Activated gamma-delta T cell (primary cell): Measurements from ENCODE around the gene ERN1.

Experiments
- DNase-seq: peaks from one replicate; lab custom pipeline; 2025; lab: John Stamatoyannopoulos, UW

Gene ERN1

DNA sequence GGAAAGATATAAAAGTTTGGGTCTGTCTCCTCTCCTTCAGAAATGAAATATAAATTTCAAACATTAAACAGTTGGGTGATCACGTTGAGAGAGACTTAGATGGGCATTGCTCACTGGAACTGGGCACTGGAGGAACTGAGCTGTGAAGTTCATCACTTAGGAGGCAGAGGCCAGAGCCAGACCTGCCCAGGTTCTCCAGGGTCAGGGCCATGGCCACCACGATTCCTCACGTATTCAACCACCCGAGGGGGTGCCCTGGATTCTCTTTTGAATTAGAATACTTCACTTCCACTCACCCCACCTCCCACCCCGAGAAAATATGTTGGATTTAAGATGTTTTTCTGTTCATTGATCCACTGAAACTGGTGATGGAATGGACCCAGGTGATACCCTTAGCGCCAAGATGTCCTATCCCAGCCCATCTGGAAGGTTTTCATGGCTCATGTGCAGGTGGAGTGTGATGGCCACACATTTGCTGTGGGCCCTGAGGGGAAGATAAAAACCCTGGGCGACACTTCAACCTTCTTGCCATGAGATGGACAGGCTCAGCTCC, 125.7 kb downstream of the ERN1 start:
- DNase-seq, result no peak

DNA sequence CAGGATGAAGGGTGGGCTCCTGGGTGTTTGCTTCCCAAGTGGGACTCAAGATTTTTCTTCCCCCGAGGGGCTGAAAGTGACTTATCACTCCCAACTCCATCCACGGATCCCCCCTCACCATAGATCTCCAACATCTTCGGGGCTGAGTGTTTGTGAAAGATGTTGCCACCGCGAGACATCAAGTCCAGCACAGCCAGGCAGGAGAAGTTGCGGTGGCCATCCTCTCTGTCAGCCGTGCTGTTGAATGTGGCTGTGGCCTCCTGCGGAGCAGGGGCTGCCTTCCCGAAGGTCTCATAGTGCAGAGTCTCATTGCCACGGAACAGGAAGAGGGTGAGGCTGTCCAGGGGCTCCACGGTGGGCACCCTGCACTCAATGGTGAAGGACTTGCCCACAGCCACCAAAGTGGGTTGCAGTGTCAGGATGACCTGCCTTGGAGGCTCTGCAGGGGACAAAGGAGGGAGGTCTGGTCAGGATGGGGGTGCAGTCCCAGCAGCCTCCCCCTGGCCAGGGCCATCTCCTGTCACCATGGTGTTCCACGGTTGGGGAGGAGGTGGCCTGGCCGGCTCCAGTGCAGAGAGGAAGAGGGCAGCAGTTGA, 126.3 kb downstream of the ERN1 start:
- no peak for DNase-seq

DNA sequence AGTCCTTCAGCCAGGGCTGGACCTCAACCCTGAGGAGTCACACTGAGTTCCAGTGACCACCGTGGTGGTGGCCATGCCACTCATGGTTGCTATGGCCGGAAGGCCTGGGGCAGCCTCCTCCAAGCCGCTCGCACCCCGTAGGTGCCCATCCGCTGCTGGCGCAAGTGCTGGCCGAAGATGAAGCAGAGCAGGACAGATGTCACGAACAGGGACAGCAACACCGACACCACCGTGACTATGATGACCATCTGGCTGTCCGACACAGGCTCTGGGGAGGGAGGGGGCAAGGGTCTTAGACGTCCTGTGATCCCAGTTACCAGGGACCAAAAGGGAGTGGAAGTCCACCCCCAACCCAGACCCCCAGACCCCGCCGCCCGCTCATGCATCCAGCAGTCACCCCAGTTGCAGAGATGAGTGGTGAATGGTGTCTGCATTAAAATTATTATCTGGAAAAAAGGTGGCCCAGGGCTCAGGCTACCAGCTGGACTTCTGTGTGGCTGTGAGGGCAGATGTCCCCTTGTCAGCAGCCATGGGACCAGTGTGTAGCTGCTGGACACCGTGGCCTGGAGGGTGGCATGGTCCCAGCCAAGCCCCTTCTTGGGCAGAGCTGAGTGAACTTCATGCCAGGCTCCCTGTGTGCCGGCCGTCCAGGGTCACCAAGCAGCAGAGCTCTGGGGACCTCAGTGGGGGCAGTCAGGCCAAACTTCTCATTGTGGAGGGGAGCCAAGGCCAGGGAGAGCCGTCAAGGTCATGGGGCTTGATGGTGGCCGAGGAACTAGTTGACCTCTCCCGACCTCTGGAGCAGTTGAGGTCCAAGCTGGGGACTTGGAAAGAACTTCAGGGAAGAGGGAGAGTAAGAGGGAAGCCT, 127.1 kb downstream of the ERN1 start:
- DNase-seq, result no peak

DNA sequence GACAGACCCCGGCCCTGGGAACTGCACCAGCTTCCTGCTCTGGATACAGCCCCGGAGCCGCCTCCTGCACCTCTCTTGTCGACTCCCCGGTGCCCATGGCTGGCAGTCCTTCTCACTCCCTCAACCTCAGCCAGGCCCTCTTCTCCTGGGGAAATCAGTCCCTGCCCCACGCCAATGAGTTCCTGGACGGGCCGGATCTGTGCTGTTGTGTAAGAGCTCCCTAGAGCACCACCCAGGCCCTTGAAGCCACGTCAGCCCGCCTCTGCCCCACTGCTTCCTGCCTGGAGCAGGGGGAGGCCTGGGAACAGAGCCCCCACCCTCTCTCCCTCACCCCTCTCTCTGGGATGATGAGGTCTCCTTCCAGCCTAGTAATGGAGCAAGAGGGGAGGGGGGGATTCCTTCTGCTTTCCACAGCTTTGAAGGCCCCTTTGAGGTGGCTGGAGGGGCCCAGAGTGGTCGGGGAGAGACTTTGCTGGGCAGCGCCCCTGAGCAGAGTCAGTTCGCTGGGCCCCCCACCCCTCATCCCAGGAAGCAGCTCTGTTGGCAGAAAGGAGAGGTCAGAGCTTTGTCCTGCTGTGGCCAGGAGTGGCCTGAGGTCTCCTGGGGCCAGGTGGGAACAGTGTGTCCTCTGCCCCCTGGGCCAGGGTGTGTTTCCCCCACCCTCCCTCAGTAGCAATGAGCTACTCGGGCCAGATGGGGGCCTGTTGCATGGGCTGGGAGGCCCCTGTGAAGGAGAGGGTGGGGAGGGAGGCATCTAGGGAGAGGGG, 128.0 kb downstream of the ERN1 start:
- DNase-seq, result no peak

DNA sequence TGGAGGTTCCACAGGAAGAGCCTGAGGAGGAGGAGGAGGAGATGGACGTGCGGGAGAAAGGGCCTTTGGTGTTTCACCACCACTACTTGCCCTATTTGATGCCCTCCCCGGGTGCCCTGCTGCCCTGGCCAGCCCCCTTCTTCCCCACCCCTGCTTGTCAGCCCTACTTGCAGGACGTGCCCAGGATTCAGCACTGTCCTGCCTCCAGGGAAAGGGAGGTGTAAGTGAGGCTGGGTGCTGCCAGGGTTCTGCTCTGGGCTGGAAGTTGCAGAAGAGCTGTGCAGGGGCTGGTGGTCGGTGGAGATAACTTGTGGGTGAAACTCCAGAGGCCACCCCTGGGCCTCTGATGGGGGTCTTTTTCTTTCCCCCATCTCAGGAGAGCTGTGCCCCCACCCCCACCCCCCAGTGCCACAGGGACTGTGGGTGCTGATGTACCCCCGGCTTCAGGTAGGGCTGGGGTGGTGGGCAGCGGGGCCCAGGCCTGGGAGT, 128.8 kb downstream of the ERN1 start:
- DNase-seq, result no peak

DNA sequence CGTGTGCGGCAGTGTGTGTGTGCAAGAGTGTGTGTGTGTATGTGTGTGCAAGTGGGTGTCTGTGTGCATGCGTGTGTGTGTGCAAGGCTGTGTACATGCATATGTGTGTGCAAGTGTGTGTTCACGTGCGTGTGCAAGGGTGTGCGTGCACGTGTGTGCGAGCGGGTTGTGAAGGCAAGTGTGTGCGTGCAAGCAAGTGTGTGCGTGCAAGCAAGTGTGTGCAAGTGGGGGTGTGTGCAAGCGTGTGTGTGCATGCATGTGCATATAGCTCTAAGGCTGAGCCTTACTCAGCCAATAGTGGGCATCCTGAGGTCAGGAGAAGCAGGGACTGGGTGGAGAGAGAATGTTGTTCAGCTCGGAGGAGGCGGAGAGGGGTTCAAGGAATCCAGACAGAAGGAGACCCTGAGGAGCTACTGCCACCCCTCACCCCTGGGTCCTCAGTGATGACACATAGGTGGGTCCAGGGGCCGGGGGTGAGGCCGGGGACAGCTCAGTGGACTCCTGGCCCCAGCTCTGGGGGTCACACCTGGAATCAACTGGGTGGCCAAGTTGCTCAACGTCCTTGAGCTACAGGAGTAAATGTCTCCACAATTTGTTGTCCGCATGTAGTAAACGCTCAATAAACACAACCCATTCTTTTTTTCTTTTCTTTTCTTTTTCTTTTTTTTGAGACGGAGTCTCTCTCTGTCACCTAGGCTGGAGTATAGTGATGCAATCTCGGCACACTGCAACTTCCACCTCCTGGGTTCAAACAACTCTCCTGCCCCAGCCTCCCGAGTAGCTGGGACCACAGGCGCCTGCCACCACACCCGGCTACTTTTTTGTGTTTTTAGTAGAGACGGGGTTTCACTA, 130.0 kb downstream of the ERN1 start:
- DNase-seq, result no peak

DNA sequence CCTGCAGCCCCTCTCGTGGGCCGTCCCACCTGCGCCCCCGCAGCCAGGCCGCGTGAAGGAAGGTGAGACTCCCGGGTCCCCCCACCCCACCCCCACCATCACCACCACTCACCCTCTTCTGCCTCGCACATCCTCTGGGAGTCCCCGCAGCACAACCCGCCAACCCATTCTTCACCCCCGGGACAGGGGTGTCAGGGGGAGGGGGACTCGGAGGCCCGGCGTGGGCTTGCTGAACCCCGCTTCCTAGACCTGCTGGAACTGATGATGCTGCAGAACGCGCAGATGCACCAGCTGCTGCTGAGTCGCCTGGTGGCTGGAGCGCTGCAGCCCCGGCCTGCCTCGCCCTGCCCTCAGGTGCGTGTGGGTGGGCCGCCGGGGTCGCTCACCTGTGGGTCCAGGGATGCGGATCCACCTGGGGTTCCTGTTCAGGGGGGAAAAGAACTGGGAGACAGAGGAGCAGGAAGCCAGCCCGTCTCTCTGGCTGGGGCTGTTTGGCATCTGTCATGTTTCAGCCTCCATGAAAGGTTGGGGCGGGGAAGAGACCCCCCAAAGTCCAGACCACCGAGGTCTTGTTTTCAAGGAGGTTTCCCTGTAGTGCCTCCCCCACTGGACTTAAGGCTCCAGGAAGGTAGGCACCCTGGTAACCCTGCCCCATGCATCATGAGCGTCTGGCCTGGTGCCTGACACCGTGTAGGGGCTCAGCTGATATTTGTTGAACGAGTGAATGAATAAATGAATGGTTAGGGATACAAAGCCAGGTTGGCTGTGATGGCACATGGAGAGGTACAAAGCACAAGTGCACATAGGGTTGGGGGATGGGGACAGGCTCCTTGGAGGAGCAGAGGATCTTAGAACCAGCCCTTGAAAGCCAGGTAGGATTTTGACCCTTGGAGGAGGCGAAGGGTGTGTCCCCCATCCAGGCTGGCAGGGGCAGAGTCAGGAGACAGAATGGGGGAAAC, 130.9 kb downstream of the ERN1 start:
- DNase-seq, result peak; percentile 30

DNA sequence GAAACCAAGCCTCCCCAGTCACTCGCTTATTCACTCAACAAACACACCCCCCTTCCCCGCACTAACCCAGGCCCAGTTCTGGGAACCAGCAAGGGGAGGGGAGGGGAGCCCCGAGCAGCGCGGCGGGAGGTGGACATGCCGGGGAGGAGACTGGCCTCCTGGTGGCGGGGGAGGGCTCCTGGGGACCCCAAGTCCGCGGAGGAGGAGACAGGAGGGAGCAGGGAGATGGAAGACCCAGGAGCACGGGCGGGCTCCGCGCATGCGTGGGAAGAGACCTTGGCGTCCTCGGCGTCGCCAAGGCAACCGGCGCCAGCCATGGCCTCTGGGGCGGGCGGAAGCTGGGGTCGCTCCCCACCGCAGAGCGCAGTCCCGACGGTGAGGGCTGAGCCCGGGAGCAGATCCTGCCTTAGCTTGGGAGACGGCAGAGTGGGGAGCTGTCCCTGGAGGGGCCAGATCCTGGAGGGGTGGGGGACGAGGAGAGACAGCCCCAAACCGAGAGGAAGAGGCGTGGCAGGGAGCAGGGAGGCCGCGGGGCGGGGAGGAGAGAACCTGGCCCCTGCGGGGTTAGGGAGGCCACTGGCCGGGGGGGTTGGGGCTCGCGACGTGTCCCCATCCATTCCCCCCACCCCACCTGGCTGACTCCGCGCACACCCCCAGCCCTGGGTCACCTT, 131.8 kb downstream of the ERN1 start, which contains the start of gene PRR29:
Gene PRR29 (plus strand): TSS at position 302 of the 671 bp plus-strand sequence. CDS start 14 bp downstream, at position 316.
- DNase-seq, result peak; percentile 64

DNA sequence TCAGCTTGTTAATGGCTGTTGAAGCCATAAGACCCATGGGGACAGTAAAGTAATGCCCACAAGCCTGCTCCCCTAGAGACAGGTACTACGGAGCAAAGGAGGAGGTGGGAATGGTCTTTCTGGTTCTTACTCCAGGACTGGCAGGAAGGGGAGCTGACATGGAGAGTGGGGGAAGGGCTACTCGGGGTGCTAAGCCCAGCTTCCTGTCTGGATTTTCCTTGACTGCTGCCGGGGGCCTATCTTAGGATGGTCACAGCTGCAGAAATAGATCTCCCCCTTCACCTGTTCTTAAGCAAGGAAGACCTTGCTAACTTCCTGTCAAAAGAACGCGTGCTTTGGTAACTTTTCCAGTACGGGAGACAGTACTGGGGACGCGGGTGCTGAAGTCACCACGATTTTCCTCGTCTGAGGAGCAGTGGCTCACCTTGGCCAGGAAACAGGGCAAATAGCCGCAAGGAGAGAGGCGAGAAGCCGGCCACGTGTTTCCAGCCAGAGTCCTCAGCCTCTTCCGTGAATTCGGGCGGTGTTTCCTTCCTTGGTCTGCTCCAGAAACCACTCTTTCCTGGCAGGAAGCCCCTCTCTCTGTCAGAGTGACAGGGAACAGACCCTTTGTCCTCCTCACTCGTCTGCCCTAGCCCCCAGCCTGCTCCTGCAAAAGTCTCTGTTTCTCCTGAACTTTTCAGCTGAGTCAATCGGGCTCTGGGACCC, 132.4 kb downstream of the ERN1 start:
- DNase-seq, result no peak

DNA sequence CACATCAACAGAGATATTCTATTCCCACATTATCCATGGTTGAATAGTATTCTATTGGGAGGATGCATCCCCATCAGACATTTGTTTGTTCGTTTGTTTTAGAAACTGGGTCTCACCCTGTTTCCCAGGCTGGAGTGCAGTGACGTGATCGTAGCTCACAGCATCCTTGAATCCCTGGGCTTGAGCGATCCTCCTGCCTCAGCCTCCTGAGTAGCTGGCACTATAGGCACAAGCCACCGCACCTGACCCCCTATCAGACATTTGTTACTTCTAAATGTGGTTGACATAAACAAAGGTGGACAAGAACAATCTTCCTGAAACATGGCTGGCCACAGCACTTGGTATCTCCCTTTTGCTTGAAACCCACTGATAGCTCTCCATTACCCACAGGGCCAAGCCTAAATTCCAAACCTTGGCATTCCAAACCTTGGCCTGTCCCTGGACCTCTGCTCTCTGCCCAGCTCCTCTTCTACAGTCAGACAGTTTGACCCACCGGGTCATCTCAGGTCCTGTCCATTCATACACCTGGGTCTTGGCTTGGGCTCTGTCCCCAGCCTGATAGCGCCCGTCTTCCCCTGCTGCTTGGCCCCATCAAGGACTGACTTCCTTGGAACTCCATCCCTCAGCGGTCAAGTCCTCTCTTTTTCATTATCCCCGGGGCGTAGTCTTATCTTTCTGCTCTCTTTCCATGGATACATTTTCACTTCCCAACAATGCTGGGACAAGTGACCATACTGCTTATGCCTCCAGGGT, 133.3 kb downstream of the ERN1 start:
- no peak for DNase-seq

DNA sequence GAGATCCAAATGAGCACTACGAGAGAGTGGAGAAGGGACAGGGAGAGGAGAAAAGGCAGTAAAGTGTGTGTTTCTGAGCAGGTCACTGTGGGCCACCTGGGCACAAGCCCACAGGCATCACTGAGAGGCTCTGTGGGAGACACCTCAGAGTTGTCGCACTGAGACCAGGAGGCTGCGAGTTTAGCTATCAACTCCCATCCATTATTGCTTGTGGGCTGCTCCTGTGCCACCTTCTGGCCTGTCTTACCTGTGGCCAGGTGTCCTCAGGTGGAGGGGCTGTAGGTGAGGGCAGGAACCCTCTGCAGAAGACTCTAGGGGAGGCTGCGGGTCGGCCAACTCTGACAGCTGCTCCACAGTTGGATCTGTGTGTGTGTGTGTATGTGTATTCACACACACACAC, 134.3 kb downstream of the ERN1 start:
- DNase-seq, result no peak

DNA sequence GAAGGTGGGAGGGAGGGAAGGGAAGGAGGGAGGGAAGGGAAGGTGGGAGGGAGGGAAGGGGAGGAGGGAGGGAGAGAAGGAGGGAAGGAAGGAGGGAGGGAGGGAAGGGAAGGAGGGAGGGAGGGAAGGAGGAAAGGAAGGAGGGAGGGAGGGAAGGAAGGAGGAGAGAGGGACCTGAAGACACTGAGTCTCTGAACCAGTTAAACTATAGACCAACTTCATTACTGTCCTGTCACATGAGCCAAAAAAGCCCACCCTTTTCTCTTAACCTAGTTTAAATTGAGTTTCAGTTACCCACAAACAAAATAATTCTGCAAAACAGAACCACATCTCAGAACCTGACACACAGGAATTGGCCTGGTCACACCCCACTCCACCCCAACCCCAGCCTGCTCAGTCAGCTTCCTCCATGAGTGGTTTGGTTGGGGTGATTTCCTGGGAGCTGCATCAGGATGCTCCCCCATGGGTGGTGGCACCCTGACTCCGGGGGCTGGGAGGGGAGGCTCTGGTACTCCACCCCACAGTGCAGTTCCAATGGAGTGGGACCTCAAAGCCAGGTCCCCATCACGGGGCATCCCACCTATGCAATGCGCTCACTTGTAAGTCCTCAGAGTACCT, 136.5 kb downstream of the ERN1 start:
- DNase-seq, result no peak

DNA sequence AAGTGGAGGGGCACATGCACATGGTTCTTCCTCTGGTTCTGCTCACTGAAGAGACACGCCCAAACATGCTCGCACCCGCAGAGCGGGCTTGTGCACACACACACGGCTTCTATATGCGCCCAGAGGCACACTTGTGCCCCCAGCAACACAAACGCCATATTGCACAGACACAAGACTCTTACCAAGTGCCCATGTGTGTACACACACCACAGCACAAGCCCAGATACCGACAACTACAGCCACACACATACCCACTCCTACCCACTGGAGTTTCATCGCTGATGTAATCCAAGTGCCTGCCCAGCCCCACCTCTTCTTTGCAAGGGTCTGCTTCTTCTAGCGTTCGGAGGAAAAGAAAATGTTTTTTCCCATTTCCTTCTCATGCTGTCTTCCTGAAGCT, 138.3 kb downstream of the ERN1 start:
- DNase-seq, result no peak

DNA sequence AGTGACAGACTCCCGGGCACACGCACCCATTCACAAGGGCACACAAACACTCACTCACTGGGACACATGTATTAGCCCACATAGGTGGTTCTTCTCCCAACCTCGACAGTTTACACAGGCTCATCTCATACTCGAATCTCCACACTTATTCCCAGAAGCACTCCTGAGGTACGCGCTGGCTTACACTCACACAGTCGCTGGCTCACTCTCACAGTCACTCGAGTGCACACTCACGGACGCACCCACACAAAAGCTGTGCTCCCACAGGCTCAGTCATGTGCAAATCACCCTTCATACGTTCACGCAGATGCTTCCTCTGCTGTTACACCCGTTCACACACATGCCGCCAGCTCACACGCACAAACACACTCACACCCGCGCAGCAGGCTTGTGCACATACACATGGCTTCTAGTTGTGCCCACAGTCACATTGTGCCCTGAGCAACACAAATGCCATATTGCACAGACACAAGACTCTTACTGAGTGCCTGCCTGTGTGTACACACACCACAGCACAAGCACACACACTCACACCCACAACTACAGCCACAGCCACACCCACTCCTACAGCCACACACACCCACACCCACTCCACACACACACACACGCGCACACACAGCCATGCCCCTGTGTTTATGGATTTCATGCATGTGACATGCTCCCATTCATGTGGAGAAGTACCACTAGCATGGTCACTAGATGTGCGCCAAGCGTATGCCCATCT, 140.2 kb downstream of the ERN1 start:
- DNase-seq, result no peak
